Thyroid gland (tissue), 4 donors: Measurements from ENCODE around the gene ULK3. TPM values are rescaled to one million over a fixed set of nuclear protein-coding genes. Genes with fewer than 3 reads are reported as not detected.

Source experiments
- DNase-seq, 2 donors: peaks; one replicate each; pipeline ENCODE4 v3.0.0-alpha.2; 2019
- H3K27ac ChIP-seq, 3 donors: fragments of 200-600 bp; sonication (generic); 1 replicate in 2 of 3; 2 replicates in 1 of 3; pipeline ENCODE4 v1.5.1; 2016 to 2019; ENCODE audit warnings: mild to moderate bottlenecking in 1 of 3, moderate library complexity in 1 of 3
- H3K27me3 ChIP-seq: fragments of 200-600 bp; sonication (generic); one replicate; pipeline ENCODE4 v1.5.1; 2019
- H3K36me3 ChIP-seq, 2 donors: fragments of 200-600 bp; sonication (generic); one replicate each; pipeline ENCODE4 v1.5.1; 2016 to 2019
- H3K4me1 ChIP-seq, 2 donors: fragments of 200-600 bp; sonication (generic); one replicate each; pipeline ENCODE4 v1.5.1; 2017 to 2019
- H3K4me3 ChIP-seq, 3 donors: fragments of 200-600 bp; sonication (generic); replicated peaks in 1 of 3; 1 replicate in 2 of 3; 2 replicates in 1 of 3; pipeline ENCODE4 v1.5.1; 2016; ENCODE audit warnings: mild to moderate bottlenecking in 1 of 3
- H3K9me3 ChIP-seq: fragments of 200-600 bp; sonication (generic); one replicate; pipeline ENCODE4 v1.5.1; 2017
- CTCF ChIP-seq, 6 experiments: fragments of 200-600 bp in 3 of 6; fragments of 450-650 bp in 3 of 6; sonication (generic) in 3 of 6; IDR thresholded peaks; one replicate each; pipeline ENCODE4 v1.5.1; 2016 to 2019; ENCODE audit warnings: antibody characterized with exemption in 6 of 6, mild to moderate bottlenecking in 2 of 6, inconsistent platforms in 1 of 6, moderate library complexity in 1 of 6
- POLR2A ChIP-seq, 2 donors: fragments of 450-650 bp; IDR thresholded peaks; one replicate each; pipeline ENCODE4 v1.6.1; 2017; ENCODE audit warnings: antibody characterized with exemption in 2 of 2, mild to moderate bottlenecking in 2 of 2, moderate library complexity in 1 of 2
- WGBS, 2 donors: methylation state at CpG; one replicate each; pipeline ENCODE4 v1.1.5; 2017; 5-methylcytosine and 5-hydroxymethylcytosine counted together
- intact Hi-C: fragments of 100-400 bp; cut with DNase I; formaldehyde crosslinking; loops from one replicate; pipeline ENCODE4 v1.15.1; 2023
- total RNA-seq, 4 donors: library from RNA; depleted of rRNA; stranded (reverse); fragments of >200 nt; gene quantifications; one replicate each; pipeline ENCODE4 v1.2.3, GENCODE V29; 2016

The ULK3 gene
- total RNA-seq, 4 donors from 2014 or later: 40.9 to 91.1 (median 74.7) TPM

- 28 to 44% methylated on average over 7 of the region's 7 CpGs for WGBS, 2 donors
- Histone ChIP-seq H3K4me3 (no peak overlapping the region), H3K27ac (peak overlapping the region; percentile 47 to 58 (median 57)), H3K27me3 (no peaks in the 10 kb centered on the region), H3K9me3 (no peaks in the 10 kb centered on the region), H3K4me1 (peaks cover 44 to 67% of the 10 kb centered on the region in 2 donors), H3K36me3 (no peaks in the 10 kb centered on the region)
- TF ChIP-seq CTCF (IDR thresholded peaks at IDR 0.05): no peak
- TF ChIP-seq POLR2A (IDR thresholded peaks at IDR 0.05): peak in 1 of 2 donors; percentile 17
- peak; percentile 95 to 96 for DNase-seq
- intact Hi-C loops: no loop called here
Observed at GRCh38 chr15:74791667-74792066, 51.3 kb downstream of the ULK3 start.

DNA sequence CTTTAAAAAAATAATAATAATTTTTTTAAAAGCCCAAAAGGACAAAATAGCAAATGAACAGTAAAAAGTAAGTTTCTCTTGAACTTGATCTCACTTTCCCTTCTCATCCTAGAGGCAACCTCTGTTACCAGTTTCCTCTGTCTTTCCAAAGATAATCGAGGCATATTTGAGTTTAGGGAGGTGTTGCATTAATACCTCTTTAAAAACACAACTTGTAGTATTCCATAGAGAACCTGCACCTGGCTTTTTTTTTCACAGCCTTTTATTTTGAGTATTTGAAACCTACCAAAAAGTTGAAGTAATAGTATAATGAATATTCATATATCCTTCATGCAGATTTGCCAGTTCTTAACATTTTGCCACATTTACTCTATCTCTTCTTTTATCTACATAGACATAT, 51.9 kb downstream of the ULK3 start:
- WGBS, 2 donors: 64 to 76% methylated on average over 1 of the region's 1 CpG

DNA sequence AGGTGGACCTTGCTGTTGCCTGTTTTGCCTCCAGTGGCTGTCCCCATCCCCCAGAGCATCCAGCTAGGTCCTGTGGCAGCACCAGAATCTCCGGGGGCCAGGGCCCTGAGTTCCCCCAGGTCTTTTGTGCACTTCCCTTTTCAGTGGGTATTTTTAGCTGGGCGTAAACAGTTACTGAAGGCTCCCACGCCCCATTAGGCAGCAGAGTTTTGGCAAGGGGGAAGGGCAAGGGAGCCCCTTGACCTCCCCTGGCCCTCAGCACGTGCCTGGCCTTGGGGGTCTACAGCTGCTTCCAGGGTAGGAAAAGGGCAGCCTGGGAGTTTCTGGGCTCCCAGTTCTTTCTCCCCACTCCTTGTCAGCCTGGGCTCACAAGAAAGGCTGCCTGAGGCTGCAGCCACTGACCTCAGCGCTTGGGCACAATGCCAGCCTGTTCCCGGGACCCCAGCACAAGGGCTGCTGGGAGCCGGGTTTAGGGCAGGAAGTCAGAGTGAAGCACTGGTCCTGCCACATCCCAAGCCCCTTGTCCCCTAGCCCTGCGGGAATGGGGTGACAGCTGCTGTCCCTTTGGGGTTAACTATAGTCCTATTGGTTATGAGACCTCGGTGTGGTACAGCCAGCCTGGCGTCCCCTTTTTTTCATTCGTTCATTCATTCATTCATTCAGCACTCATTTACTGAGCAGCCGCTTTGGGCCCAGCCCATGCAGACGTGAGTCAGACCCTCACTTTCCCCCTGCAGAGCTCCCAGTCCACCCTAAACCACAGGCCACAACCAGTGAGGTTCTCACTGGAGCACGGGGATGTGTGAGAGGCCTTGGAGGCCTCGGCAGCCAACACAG, 52.7 kb downstream of the ULK3 start:
- Histone ChIP-seq H3K36me3 (no peaks in the 10 kb centered on the region), H3K9me3 (no peaks in the 10 kb centered on the region), H3K4me3 (no peak overlapping the region), H3K4me1 (peaks cover 58 to 81% of the 10 kb centered on the region in 2 donors), H3K27me3 (no peaks in the 10 kb centered on the region), H3K27ac (peak overlapping the region; percentile 42 to 72 (median 58))
- 53 to 56% methylated on average over 11 to 15 of the region's 15 CpGs for WGBS, 2 donors
- intact Hi-C loops: no loop called here
- DNase-seq: peak; percentile 52 to 59
- TF ChIP-seq POLR2A (IDR thresholded peaks at IDR 0.05) (no peak), CTCF (IDR thresholded peaks at IDR 0.05) (no peak)

More for the DNA sequence above, 51.9 kb downstream of the ULK3 start:
- Histone ChIP-seq H3K27me3 (no peaks in the 10 kb centered on the region), H3K27ac (peak overlapping the region; percentile 47 to 58 (median 57)), H3K4me3 (no peak overlapping the region), H3K9me3 (no peaks in the 10 kb centered on the region), H3K36me3 (no peaks in the 10 kb centered on the region), H3K4me1 (peaks cover 50 to 74% of the 10 kb centered on the region in 2 donors)
- no peak for DNase-seq
- intact Hi-C loops: no loop called here
- TF ChIP-seq CTCF (IDR thresholded peaks at IDR 0.05) (no peak), POLR2A (IDR thresholded peaks at IDR 0.05) (no peak)

- Histone ChIP-seq H3K27ac (peak overlapping the region; percentile 38 to 72 (median 58)), H3K4me1 (peaks cover 63 to 87% of the 10 kb centered on the region in 2 donors), H3K27me3 (no peaks in the 10 kb centered on the region), H3K36me3 (no peaks in the 10 kb centered on the region), H3K9me3 (no peaks in the 10 kb centered on the region), H3K4me3 (no peak overlapping the region)
- DNase-seq: no peak
- 54 to 58% methylated on average over 2 to 3 of the region's 3 CpGs for WGBS, 2 donors
- intact Hi-C loops: no loop called here
- TF ChIP-seq CTCF (IDR thresholded peaks at IDR 0.05) (no peak), POLR2A (IDR thresholded peaks at IDR 0.05) (no peak)
Observed at GRCh38 chr15:74789741-74790079, 53.2 kb downstream of the ULK3 start.

DNA sequence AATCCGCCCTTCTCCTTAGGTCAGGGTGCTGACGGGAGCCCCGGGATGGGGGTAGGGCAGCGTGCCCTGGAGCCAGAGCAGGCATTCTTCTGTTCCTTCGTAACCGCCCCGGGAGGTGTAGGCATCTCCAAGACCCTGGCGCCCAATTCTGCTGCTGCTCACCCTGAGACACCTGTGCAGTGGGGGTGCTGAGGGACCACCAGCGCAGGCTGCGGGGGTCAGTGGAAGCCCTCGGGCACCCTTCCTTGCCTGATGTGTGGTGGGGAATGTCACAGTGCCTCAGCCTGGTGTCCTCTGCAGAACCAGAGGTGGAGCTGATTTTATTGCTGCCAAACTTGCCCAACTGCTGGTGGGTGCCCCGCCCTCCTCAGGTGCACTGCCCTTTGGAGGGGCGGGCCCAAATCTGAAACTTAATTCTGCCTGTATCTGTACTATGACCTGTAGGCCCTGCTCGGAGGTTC, 53.8 kb downstream of the ULK3 start:
- Histone ChIP-seq H3K36me3 (no peaks in the 10 kb centered on the region), H3K9me3 (no peaks in the 10 kb centered on the region), H3K27ac (peak overlapping the region in 2 of 3 donors; percentile 58 to 72), H3K4me1 (peaks cover 63 to 92% of the 10 kb centered on the region in 2 donors), H3K27me3 (no peaks in the 10 kb centered on the region), H3K4me3 (no peak overlapping the region)
- WGBS, 2 donors: 71 to 81% methylated on average over 13 to 14 of the region's 14 CpGs
- TF ChIP-seq POLR2A (IDR thresholded peaks at IDR 0.05) (no peak), CTCF (IDR thresholded peaks at IDR 0.05) (no peak)
- peak; percentile 38 to 43 for DNase-seq
- intact Hi-C loops: no loop called here
